SIG-M5 (cell line): Measurements from ENCODE around the gene SYT8.
"Not testable (repeated sequence)": the region's sequence is repeated elsewhere in the genome, so short reads cannot be mapped to it uniquely, and the experiment has no call there.

Experiments used
- DNase-seq: peaks from one replicate; lab custom pipeline; 2025; lab: John Stamatoyannopoulos, UW

The SYT8 gene, protein sequence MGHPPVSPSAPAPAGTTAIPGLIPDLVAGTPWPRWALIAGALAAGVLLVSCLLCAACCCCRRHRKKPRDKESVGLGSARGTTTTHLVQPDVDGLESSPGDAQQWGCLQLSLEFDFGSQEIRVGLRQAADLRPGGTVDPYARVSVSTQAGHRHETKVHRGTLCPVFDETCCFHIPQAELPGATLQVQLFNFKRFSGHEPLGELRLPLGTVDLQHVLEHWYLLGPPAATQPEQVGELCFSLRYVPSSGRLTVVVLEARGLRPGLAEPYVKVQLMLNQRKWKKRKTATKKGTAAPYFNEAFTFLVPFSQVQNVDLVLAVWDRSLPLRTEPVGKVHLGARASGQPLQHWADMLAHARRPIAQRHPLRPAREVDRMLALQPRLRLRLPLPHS

DNA sequence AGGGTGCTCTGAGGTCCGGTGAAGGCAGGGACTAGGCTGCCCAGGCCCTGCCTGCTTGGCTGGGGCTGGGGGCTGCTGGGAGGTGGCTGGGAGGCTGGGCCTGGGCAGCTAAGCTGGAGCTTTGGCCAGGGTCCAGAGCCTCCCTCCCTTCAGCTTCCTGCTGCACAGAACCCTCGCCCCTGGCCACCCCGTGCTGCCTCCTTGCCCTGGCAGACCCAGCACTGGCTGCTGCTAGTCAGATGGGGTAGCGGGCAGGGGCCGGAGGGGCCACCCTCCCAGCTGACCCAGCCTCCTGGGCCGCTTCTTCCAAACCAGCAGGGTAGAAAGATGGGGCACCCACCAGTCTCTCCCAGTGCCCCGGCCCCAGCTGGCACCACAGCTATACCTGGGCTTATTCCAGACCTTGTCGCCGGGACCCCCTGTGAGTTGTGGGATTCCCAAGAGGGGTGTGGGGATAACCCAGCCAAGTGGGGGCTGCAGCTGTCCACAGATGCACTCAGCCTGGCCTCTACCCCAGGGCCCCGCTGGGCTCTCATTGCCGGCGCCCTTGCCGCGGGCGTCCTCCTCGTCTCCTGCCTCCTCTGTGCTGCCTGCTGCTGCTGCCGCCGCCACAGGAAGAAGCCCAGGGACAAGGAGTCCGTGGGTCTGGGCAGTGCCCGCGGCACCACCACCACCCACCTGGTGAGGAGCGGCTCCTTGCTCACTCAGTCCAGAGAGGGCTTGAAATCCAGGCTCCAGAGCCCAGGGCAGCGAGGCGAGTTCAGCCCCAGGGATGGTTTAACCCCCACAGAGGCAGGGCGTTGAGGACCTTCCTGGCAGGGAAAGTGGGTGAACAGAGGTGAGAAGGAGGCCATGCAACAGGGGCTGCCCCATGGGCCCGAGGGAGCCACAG, at the start of gene SYT8:
TSS of gene SYT8 (plus strand) at position 212 of the 892 bp plus-strand sequence. CDS start at position 328, 116 bp downstream.
- DNase-seq = no peak

DNA sequence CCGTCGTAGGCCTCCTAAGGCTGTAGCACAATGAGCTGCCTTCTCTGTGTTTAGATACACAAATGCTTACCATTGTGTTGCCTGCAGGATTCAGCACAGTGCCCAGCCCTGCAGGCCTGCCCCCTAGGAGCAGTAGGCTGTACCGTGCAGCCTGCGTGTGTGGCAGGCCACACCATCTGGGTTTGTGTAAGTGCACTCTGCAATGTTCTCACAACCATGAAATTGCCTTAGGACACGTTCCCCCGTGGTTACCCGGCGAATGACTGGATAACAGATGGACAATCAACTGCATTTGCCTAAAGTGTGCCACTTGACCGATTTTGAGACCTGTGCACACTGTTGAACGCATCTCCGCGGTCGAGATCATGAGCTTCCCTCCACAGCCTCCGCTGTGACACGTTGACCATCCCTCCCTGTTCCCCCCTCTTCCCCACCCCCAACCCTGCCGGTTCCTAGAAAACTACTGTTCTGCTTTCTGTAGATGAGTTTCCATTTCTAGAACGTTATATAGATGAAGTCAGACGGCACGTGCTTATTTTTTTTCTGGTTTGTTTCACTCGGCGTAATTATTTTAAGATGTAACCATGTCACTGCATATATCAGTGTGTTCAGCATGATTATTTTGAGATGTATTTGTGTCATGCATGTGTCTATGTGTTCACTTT, 48.9 kb upstream of the SYT8 start:
- DNase-seq = no peak

DNA sequence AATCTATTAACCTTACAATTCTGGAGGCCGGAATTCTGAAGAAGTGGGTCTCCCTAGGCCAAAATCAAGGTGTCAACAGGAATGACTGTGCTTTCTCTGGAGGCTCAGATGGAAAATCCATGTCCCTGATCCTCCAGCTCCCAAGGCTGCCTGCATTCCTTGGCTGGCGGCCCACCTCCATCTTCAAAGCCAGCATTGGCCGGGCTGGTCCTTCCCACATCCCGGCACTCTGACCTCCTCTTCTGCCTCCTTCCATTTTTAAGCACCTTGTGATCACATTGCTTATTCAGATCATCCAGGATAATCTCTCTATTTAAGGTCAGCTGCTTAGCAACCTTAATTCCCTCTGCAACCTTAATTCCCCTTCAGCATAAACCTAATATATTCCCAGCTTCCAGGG, 48.3 kb upstream of the SYT8 start:
- DNase-seq = no peak

DNA sequence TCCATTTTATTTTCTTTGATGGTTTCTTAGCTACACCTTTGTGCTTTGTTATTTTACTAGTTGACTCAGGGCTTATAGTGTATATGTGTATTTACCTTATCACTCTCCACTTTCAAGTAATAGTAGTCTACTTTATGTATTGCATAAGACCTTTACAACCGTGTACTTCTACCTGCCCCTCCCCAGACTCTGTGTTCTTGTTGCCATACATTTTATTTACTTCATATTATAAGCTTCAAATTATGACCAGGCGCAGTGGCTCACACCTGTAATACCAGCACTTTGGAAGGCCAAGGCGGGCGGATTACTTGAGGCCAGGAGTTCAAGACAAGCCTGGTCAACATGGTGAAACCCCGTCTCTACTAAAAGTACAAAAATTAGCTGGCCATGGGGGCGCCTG, 42.9 kb upstream of the SYT8 start:
- DNase-seq = no peak

DNA sequence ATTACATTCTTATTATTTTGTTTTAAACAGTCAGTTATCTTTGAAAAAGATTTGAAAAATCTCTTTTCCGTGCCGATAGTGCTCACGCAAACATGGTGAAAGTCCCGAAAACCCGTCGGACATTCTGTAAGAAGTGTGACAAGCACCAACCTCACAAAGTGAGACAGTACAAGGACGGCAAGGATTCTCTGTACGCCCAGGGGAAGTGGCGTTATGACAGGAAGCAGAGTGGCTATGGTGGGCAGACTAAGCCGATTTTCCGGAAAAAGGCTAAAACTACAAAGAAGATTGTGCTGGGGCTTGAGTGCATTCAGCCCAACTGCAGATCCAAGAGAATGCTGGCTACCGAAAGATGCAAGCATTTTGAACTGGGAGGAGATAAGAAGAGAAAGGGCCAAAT, 42.3 kb upstream of the SYT8 start:
- DNase-seq = no peak

DNA sequence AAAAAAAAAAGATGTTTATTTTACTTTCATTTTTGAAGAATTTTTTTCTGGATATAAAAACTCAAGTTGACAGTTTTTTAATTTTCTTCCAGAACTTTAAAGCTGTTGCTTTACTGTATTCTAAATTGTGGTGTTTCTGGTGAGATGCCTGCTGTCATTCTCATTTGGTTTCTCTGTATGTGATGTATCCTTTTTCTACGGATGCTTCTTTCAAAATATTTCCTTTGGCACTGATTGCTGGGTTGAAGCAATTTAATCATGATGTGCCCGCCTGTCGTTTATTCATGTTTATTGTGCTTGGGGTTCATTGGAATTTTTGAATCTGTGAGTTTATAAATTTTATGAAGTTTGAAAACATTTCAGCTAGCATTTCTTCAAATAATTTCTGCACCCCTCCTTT, 41.7 kb upstream of the SYT8 start:
- no peak for DNase-seq

DNA sequence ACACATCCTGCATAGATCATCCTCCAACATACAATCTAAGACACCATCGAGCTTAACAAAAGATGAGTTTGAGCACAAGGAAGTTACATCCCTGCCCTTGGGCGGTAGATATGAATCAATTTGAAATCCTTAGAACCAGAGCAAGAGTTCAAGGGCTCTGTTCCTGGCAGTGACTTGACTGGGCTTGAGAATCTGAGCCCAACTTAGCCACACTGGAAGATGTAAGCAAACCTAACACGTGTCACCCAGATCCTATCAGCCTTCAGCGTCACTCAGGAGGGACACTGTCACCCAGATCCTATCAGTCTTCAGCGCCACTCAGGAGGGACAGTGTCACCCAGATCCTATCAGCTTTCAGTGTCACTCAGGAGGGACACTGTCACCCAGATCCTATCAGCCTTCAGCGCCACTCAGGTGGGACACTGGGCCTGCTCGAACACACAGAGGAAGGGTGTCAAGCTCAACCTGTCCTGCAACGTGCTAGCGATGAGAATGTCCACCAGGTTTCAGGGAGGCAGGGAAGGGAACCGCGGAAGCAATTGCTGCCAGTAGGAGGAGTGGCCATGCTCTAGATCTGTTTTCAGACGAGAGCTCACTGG, 38.3 kb upstream of the SYT8 start:
- DNase-seq = no peak

DNA sequence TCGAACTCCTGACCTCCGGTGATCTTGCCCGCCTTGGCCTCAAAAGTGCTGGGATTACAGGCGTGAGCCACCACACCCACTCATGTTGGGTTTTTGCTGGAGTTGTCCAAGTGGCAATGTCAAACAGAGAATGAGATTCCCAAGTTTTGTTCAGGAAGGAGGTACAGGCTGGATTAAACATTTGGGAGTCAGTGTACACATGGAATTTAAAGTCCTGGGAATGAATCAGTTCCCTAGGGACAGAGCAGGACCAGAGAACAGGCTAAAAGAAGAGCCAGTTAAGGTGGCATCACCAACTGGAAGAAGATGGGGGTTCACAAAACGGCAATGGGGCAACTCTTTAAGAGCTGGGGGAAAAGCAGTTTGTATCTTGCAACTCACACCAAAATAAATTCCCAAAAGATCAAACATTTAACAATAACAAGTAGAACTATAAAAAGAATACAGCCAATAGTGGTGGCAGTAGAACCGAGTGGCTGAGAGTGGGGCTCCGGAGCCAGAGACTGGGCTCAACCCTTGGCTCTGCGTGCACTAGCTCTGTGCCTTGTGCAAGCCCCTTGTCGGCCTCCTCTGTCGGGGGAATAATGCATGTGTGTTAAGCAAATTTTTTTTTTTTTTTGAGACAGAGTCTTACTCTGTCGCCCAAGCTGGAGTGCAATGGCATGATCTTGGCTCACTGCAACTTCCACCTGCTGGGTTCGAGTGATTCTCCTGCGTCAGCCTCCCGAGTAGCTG, 37.2 kb upstream of the SYT8 start:
- DNase-seq = no peak

DNA sequence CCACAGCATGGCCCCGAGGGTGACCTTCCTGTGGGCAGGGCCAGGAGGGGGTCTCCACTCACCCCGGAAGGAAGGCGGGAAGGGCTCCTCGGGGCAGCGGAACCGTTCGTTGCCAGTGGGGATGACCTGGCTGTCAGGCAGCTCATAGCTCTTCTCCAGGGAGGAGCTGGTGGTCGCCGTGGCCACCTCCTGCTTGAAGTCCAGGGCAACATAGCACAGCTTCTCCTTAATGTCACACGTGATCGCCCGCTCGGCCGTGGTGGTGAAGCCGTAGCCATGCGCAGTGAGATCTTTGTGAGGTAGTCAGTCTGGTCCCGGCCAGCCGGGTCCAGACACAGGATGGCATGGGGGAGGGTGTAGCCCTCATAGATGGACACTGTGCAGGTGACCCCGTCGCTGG, 31.5 kb upstream of the SYT8 start:
- no peak for DNase-seq

DNA sequence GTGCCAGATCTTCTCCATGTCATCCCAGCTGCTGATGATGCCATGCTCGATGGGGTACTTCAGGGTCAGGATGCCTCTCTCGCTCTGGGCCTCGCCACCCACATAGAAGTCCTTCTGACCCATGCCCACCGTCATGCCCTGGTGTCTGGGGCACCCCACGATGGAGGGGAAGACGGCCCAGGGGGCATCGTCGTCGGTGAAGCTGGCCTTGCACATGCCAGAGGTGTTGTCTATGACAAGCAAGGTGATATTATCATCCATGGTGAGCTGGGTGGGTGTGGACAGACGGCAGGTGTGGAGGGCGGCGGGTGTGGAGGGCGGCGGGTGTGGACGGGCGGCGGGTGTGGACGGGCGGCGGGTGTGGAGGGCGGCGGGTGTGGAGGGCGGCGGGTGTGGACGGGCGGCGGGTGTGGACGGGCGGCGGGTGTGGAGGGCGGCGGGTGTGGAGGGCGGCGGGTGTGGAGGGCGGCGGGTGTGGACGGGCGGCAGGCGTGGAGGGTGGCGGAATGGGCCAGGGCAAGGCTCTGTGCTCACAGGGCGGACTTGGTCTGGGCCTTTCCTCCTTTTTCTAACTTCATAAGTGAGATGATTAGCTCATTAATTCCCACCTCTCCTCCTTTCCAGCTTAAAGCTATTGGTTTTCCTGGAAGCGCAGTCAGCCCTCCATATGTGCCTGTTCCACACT, 30.8 kb upstream of the SYT8 start:
- DNase-seq = not testable (repeated sequence)

DNA sequence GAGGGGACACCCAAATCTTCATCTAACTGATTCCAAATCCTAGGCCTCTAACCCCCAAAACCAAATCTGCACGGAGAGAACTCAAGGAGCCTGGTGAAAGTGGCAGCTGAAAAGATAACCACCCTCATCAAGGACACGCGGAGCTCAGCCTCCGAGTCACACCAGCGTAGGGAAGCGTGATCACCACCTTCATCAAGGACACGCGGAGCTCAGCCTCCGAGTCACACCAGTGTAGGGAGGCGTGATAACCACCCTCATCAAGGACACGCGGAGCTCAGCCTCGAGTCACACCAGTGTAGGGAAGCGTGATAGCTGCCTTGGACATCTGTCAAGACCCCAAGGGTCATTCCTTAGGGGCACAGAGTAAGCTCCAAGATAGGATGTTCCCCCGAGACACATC, 29.3 kb upstream of the SYT8 start:
- no peak for DNase-seq

DNA sequence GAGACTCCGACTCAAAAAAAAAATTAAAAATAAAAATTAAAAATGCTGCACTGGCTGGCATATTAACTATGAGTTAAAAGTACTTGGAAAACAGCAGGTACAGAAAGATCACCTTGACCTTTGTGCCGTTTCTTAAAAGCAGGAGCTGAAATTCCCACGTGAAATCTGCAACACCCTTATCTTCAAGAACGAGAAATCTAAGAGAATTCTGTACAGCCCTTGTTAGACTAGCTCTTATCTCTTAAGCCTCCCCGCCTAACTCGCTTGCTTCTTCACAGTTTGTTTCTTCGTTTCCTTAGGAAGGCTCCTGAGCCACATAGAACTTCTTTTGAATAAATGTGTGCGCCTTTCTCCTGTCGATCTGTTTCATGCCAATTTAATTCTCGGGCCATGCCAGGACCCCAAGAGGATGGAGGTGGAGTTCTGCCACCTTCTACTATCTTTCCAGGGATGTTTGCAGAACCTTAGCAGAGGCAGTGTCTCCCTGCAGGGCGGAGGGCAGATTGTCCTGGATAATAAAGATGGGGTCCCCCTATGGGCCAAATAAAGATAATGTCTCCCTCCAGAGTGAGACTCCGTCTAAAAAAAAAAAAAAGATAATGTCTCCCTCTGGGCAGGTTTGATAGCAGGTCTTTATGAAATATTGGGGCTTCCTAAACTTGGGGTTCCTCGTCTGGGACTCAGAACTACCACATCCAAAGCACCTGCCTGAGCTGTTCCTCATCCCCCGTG, 27.4 kb upstream of the SYT8 start:
- DNase-seq = no peak

DNA sequence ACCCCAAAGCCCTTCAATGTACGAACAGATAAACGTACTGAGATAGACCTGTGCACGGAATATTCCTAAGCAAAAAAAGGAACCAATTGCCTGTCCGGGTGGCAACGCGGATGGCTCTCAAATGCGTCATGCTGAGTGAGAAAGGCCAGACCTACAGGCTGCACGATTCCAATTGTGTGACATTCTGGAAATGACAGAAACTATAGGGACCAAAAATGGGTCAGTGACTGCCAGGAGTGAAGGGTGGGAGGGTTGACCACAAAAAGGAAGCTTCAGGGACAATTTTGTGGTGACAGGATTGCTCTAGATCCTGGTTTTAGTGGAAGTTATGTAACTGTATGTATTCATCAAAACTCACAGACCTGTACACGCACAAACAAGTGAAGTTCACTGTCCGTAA, 24.0 kb upstream of the SYT8 start:
- no peak for DNase-seq

DNA sequence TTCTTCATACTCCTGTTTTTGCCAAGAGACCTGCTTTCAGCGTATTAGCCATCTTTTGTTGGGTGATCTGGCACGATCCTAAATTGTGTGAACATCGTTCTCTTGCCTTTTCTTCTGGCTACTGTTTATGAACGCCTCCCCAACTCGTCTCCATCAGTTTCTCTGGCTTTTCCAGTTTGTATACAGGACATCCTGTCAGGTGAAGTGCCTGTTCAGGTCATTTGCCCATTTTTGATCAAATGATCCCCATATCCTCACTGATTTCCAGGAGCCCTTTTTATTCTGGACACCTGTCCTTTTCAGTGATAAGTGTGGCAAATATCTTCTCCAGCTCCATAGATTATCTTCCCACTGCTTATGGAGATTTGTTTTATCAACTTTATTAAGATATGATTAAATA, 22.5 kb upstream of the SYT8 start:
- no peak for DNase-seq

DNA sequence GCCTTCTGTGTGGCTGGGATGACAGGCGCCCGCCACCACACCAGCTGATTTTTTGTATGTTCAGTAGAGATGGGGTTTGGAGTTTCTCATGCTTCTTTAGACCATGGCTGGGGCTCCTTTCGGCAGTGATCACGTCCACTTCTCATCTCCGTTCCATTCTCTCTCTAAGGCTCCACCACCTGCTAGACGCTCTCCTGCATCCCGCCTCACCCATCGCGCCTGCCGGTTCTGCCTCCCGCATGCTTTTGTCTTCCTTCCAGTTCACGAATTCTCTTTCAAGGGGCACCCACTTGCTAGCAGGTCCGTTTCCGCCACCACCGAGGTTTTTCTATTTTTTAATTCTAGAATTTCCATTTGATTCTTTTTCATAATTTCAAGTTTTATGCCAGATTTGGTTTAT, 22.0 kb upstream of the SYT8 start:
- no peak for DNase-seq

DNA sequence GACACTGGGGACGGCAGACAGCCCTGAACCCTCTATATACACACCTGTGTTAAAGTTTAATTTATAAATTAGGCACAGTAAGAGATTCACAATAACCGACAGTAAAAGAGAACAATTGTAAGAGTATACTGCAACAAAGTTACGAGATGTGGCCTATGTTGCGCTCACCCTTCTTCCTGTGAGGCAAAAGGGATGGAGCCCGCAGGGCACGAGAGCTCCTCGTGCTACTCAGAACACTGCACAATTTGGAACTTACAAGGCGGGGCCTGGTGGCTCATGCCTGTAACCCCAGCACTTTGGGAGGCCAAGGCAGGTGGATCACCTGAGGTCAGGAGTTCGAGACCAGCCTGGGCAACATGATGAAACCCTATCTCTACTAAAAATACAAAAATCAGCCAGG, 21.4 kb upstream of the SYT8 start:
- DNase-seq = not testable (repeated sequence)

DNA sequence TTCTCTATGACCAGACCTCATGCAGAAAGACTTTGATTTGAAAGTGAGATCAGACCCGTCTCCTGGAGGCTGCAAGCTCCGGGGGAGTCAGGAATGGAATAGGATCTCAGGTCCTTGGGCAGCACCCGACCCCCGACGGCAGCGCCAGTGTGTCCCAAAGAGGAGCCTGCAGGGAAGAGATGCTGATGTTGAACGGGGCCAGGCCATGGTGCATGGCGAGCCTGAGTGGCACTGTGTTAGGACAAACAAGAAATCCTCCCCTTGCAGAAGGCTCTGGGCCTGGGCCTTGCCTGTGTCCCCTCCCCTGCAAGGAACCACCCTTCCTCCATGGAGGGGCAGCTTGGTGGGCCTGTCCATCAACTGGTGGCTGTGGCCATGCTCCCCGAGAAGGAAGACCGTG, 20.1 kb upstream of the SYT8 start:
- no peak for DNase-seq

DNA sequence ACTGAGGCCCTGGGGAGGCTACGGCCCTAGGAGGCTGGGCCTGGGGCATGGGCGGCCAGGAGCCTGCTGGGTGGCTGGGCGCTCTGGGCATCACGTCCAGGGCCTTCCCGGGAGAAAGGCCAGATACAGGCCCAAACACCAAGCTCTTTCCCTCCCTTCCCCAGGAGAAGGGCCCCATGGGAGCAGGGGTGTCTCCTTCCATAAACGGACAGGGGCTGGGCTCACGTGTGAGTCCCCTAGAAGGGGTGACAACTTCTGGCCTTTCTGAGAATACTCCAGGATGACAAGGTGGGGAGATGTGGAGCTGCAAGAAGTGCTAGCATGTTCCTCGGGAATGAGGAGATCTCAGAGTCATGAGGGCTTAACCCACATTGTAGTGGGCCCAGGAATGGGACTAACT, 19.5 kb upstream of the SYT8 start:
- no peak for DNase-seq

DNA sequence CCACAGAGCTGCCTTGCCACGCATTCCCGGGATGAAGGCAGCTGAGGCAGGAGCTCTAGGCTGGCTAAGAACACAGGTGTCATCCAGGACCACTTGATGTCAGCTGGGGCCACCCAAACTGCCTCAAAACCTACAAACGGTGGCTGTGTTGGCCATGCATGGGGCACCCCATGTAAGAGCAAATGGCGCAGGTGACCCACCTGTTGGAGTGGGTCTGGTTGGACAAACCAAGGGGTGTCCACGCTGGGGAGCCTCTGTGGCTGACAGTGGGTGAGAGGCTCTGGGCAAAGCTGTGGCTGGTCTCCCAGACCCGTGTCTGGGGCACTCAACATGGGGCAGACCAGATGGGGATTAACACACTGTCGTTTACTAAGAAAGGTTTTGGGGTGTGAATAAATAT, 19.0 kb upstream of the SYT8 start:
- DNase-seq = no peak

DNA sequence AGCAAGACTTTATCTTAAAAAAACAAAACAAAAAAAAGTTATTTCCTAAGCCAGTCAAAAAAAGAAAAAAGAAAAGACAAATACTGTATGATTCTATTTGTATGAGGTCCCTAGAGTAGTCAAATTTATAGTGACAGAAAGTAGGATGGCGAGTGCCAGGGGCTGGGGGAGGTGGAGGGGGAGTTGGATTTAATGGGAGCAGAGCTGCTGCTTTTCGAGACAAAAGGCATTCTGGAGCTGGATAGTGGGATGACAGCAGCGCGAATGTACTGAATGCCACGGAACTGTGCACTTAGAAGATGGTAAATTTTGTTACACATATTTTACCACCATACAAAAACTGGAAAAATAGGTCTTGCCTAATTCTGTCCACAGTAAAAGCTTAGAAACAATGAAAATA, 17.8 kb upstream of the SYT8 start:
- DNase-seq = no peak
